BLaER1 treated with 17β-estradiol and CSF1 and Interleukin-3, amounts not matched to agents 10 nM and 100 nM (cell line): Measurements from ENCODE around the gene ADAM11.
A peak's percentile ranks its signal among the peaks of the same experiment; 100 is the strongest.

Source experiments
- H3K27ac ChIP-seq, 11 experiments: shearing (Covaris generic); formaldehyde crosslinking; 2 replicates each; pipeline ENCODE4 v1.8.1; 2022
- H3K27me3 ChIP-seq, 11 experiments: shearing (Covaris generic); formaldehyde crosslinking; 2 replicates each; pipeline ENCODE4 v1.8.1; 2022
- H3K36me3 ChIP-seq, 11 experiments: shearing (Covaris generic); formaldehyde crosslinking; 2 replicates each; pipeline ENCODE4 v1.8.1; 2022
- H3K4me1 ChIP-seq, 10 experiments: shearing (Covaris generic); formaldehyde crosslinking; 2 replicates each; pipeline ENCODE4 v1.8.1; 2022
- H3K4me2 ChIP-seq, 11 experiments: shearing (Covaris generic); formaldehyde crosslinking; 2 replicates each; pipeline ENCODE4 v1.8.1; 2022
- H3K4me3 ChIP-seq, 10 experiments: shearing (Covaris generic); formaldehyde crosslinking; 2 replicates each; pipeline ENCODE4 v1.8.1; 2022
- H3K9ac ChIP-seq, 11 experiments: shearing (Covaris generic); formaldehyde crosslinking; 2 replicates each; pipeline ENCODE4 v1.8.1; 2022
- H3K9me3 ChIP-seq, 11 experiments: shearing (Covaris generic); formaldehyde crosslinking; replicated peaks in 1 of 11; 2 replicates each; pipeline ENCODE4 v1.8.1; 2022
- H4K20me1 ChIP-seq, 11 experiments: shearing (Covaris generic); formaldehyde crosslinking; 2 replicates each; pipeline ENCODE4 v1.8.1; 2022
- Cebpa-rat ChIP-seq, 11 experiments: shearing (Covaris generic); IDR thresholded peaks; 2 replicates each; pipeline ENCODE4 v1.8.1; 2022

ADAM11 gene

GRCh38 chr17:44826123-44826790 is 67.5 kb downstream of the ADAM11 start:
- Histone ChIP-seq H3K9ac (peak overlapping the region in 7 of 11 experiments; percentile 24 to 50 (median 43); a peak in 8 of 22 replicates), H3K36me3 (peaks cover 0 to 18% (median 0%) of the 10 kb centered on the region in 11 experiments; a peak in 6 of 22 replicates), H3K27ac (peak overlapping the region in 10 of 11 experiments; percentile 3 to 91 (median 76); a peak in 17 of 22 replicates), H4K20me1 (peaks cover 0 to 29% (median 0%) of the 10 kb centered on the region in 11 experiments; a peak in 9 of 22 replicates), H3K27me3 (peaks cover 46 to 55% (median 51%) of the 10 kb centered on the region in 11 experiments), H3K4me3 (peak overlapping the region in 3 of 10 experiments; percentile 5 to 30 (median 26); a peak in 2 of 20 replicates), H3K4me2 (peak overlapping the region; percentile 53 to 97 (median 88)), H3K9me3 (no peaks in the 10 kb centered on the region), H3K4me1 (peaks cover 20 to 41% (median 40%) of the 10 kb centered on the region in 10 experiments)
- no peak for TF ChIP-seq Cebpa-rat (IDR thresholded peaks at IDR 0.05)

DNA sequence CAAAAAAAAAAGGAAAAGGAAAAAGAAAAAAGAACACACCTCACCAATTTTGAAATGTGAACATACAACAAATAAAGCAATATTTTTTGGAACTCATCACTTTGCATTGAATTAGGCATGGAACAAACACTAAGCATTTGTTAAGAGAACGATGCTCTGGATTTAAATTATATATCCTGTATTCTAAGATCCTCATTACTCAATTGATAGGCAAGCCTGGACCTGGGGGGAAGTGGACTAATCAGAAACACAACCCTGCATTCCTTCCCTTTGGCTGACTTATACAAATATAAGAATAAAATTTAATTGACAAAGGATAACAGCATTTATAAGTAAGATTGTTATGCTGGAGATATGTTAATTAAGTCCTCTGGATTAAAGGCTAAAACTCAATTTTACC is 69.1 kb downstream of the ADAM11 start:
- H3K27ac ChIP-seq = peak overlapping the region in 7 of 11 experiments; percentile 66 to 91 (median 88); a peak in 11 of 22 replicates
- H3K9me3 ChIP-seq = no peaks in the 10 kb centered on the region
- H3K4me1 ChIP-seq = peaks cover 20 to 47% (median 44%) of the 10 kb centered on the region in 10 experiments
- H4K20me1 ChIP-seq = peaks cover 0 to 29% (median 0%) of the 10 kb centered on the region in 11 experiments; a peak in 9 of 22 replicates
- no peak for TF ChIP-seq Cebpa-rat (IDR thresholded peaks at IDR 0.05)
- peak overlapping the region in 9 of 10 experiments; percentile 72 to 86 (median 78); a peak in 16 of 20 replicates for H3K4me3 ChIP-seq
- peaks cover 51 to 67% (median 56%) of the 10 kb centered on the region in 11 experiments for H3K27me3 ChIP-seq
- H3K36me3 ChIP-seq = peaks cover 0 to 16% (median 0%) of the 10 kb centered on the region in 11 experiments; a peak in 6 of 22 replicates
- peak overlapping the region; percentile 77 to 97 (median 88); a peak in 21 of 22 replicates for H3K4me2 ChIP-seq
- peak overlapping the region in 10 of 11 experiments; percentile 76 to 95 (median 88); a peak in 19 of 22 replicates for H3K9ac ChIP-seq

- Histone ChIP-seq H3K36me3 (peaks cover 0 to 7% (median 0%) of the 10 kb centered on the region in 11 experiments; a peak in 6 of 22 replicates), H4K20me1 (peaks cover 0 to 29% (median 0%) of the 10 kb centered on the region in 11 experiments; a peak in 9 of 22 replicates), H3K9ac (peak overlapping the region; percentile 76 to 95 (median 88)), H3K4me3 (peak overlapping the region; percentile 72 to 89 (median 79)), H3K27ac (peak overlapping the region; percentile 30 to 91 (median 86); a peak in 21 of 22 replicates), H3K4me1 (peaks cover 20 to 47% (median 44%) of the 10 kb centered on the region in 10 experiments), H3K9me3 (no peaks in the 10 kb centered on the region), H3K27me3 (peaks cover 51 to 67% (median 56%) of the 10 kb centered on the region in 11 experiments), H3K4me2 (peak overlapping the region; percentile 77 to 97 (median 88))
- no peak for TF ChIP-seq Cebpa-rat (IDR thresholded peaks at IDR 0.05)
Observed at GRCh38 chr17:44828919-44829522, 70.2 kb downstream of the ADAM11 start.

- Histone ChIP-seq H3K9ac (peak within 1 kb of the TSS; percentile 76 to 95 (median 88)), H3K9me3 (no peaks in the 10 kb centered on the region), H3K4me2 (peak within 1 kb of the TSS; percentile 77 to 97 (median 88)), H3K4me1 (peaks cover 20 to 47% (median 44%) of the 10 kb centered on the region in 10 experiments), H3K27me3 (peaks cover 51 to 67% (median 56%) of the 10 kb centered on the region in 11 experiments), H3K4me3 (peak within 1 kb of the TSS; percentile 72 to 89 (median 79)), H4K20me1 (peaks cover 0 to 29% (median 0%) of the 10 kb centered on the region in 11 experiments; a peak in 9 of 22 replicates), H3K36me3 (no peaks in the 10 kb centered on the region; a peak in 2 of 22 replicates), H3K27ac (peak within 1 kb of the TSS; percentile 30 to 91 (median 86); a peak in 21 of 22 replicates)
- TF ChIP-seq Cebpa-rat (IDR thresholded peaks at IDR 0.05) = no peak
Observed at GRCh38 chr17:44829523-44830358, 71.0 kb downstream of the ADAM11 start, which contains the start of gene GJC1. GJC1 (minus strand) TSS chr17:44830287; CDS start chr17:44805817, 24,470 bp downstream.

- H3K27ac ChIP-seq = peak overlapping the region; percentile 30 to 91 (median 86); a peak in 20 of 22 replicates
- H3K4me1 ChIP-seq = peaks cover 20 to 46% (median 38%) of the 10 kb centered on the region in 10 experiments
- peaks cover 0 to 28% (median 0%) of the 10 kb centered on the region in 11 experiments; a peak in 9 of 22 replicates for H4K20me1 ChIP-seq
- no peaks in the 10 kb centered on the region; a peak in 1 of 22 replicates for H3K36me3 ChIP-seq
- no peaks in the 10 kb centered on the region for H3K9me3 ChIP-seq
- TF ChIP-seq Cebpa-rat (IDR thresholded peaks at IDR 0.05) = no peak
- peak overlapping the region; percentile 72 to 89 (median 79) for H3K4me3 ChIP-seq
- H3K9ac ChIP-seq = peak overlapping the region; percentile 76 to 95 (median 88)
- peaks cover 51 to 67% (median 56%) of the 10 kb centered on the region in 11 experiments for H3K27me3 ChIP-seq
- H3K4me2 ChIP-seq = peak overlapping the region; percentile 77 to 97 (median 88)
Observed at GRCh38 chr17:44830359-44831288, 71.8 kb downstream of the ADAM11 start.

DNA sequence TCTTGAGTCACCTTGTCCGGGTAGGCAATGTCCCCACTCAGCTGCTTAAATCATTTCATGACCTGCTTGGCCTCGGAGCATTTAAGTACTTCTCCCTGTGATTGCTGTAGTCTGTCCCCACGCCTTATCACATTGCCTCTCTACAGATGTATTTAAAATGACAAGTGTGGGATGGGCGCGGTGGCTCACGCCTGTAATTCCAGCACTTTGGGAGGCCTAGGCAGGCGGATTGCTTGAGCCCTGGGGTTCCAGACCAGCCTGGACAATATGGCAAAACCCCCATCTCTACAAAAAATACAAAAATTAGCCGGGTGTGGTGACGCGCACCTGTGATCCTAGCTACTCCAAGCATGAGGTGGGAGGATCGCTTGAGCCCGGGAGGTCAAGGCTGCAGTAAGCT is 72.6 kb downstream of the ADAM11 start:
- Histone ChIP-seq H3K4me3 (no peak overlapping the region), H3K36me3 (no peaks in the 10 kb centered on the region), H3K27ac (no peak overlapping the region), H3K9me3 (no peaks in the 10 kb centered on the region), H3K27me3 (peaks cover 51 to 62% (median 55%) of the 10 kb centered on the region in 11 experiments), H3K9ac (no peak overlapping the region), H4K20me1 (peaks cover 0 to 28% (median 0%) of the 10 kb centered on the region in 11 experiments; a peak in 9 of 22 replicates), H3K4me1 (peaks cover 16 to 39% (median 31%) of the 10 kb centered on the region in 10 experiments), H3K4me2 (peak overlapping the region in 4 of 11 experiments; percentile 83 to 97 (median 93); a peak in 6 of 22 replicates)
- no peak for TF ChIP-seq Cebpa-rat (IDR thresholded peaks at IDR 0.05)
